IMR-90 (cell line): ENCODE results near the gene SLC39A5. TPM values are rescaled to one million over a fixed set of nuclear protein-coding genes. Genes with fewer than 3 reads are reported as not detected.

Experiments
- ATAC-seq: fragments of 200-7000 bp; cut with Tn5 transposase; 2 replicates; pipeline ENCODE4 v1.9.1; 2020; ENCODE audit warnings: low read depth, mild to moderate bottlenecking, moderate library complexity
- BruUV-seq: library from RNA; stranded (reverse); fragments of 400-500 nt; replicated peaks from 2 replicates; lab custom pipeline; 2021; lab: Mats Ljungman, UMichigan
- CTCF ChIA-PET: fragments of 300-600 bp; formaldehyde crosslinking; extraction: SDS; loops from one replicate; lab custom pipeline; 2021; ENCODE audit warnings: antibody characterized with exemption; lab: Yijun Ruan, JAX
- POLR2A ChIA-PET: fragments of 300-600 bp; sonication (Branson Sonifier 250); formaldehyde crosslinking; loops from one replicate; lab custom pipeline; 2022; ENCODE audit warnings: antibody characterized with exemption; ENCODE audit not compliant: unreplicated experiment; lab: Charles Lee
- DNase-seq: peaks from one replicate; pipeline ENCODE4 v3.0.0; 2013
- H2AFZ ChIP-seq: replicated peaks from 2 replicates; pipeline ENCODE3; 2013; ENCODE audit warnings: low read length, mild to moderate bottlenecking; ENCODE audit not compliant: poor library complexity
- H2AK5ac ChIP-seq: 2 replicates; pipeline ENCODE4 v1.6.1; 2013; ENCODE audit warnings: low read depth, low read length, inconsistent platforms
- H2AK9ac ChIP-seq: replicated peaks from 2 replicates; pipeline ENCODE3; 2013; ENCODE audit warnings: mild to moderate bottlenecking, low read depth, low read length, moderate library complexity; ENCODE audit not compliant: poor library complexity
- H2BK120ac ChIP-seq: 2 replicates; pipeline ENCODE4 v1.6.1; 2013; ENCODE audit warnings: low read depth, low read length, inconsistent platforms
- H2BK15ac ChIP-seq: 3 replicates; pipeline ENCODE4 v1.6.1; 2013; ENCODE audit warnings: low read depth, low read length, inconsistent platforms
- H2BK20ac ChIP-seq: 2 replicates; pipeline ENCODE4 v1.6.1; 2013; ENCODE audit warnings: low read depth, mild to moderate bottlenecking, inconsistent platforms, low read length, moderate library complexity
- H2BK5ac ChIP-seq: 2 replicates; pipeline ENCODE4 v1.6.1; 2013; ENCODE audit warnings: mild to moderate bottlenecking, low read depth, low read length, inconsistent platforms; ENCODE audit not compliant: poor library complexity, severe bottlenecking
- H3K14ac ChIP-seq: replicated peaks from 2 replicates; pipeline ENCODE4 v1.6.1; 2013; ENCODE audit warnings: low read depth, low read length, inconsistent platforms
- H3K18ac ChIP-seq: 2 replicates; pipeline ENCODE4 v1.6.1; 2013; ENCODE audit warnings: low read depth, low read length, control low read depth
- H3K23ac ChIP-seq: 2 replicates; pipeline ENCODE4 v1.6.1; 2013; ENCODE audit warnings: low read depth, low read length, inconsistent platforms
- H3K27ac ChIP-seq: 2 replicates; pipeline ENCODE4 v1.5.1; 2013; ENCODE audit warnings: mild to moderate bottlenecking, control low read depth, low read length; ENCODE audit not compliant: insufficient read depth
- H3K27me3 ChIP-seq: 2 replicates; pipeline ENCODE4 v1.6.1; 2013; ENCODE audit warnings: low read length; ENCODE audit not compliant: control insufficient read depth, insufficient read depth
- H3K36me3 ChIP-seq: 2 replicates; pipeline ENCODE4 v1.6.1; 2013; ENCODE audit warnings: low read length, mixed read lengths; ENCODE audit not compliant: control insufficient read depth, insufficient read depth
- H3K4ac ChIP-seq: 2 replicates; pipeline ENCODE4 v1.6.1; 2013; ENCODE audit warnings: low read depth, low read length, inconsistent platforms
- H3K4me1 ChIP-seq: 2 replicates; pipeline ENCODE4 v1.6.1; 2013; ENCODE audit warnings: low read length, mixed read lengths; ENCODE audit not compliant: control insufficient read depth, insufficient read depth
- H3K4me2 ChIP-seq: 2 replicates; pipeline ENCODE4 v1.6.1; 2013; ENCODE audit warnings: low read depth, mild to moderate bottlenecking, control low read depth, low read length, moderate library complexity
- H3K4me3 ChIP-seq: 2 replicates; pipeline ENCODE4 v1.5.1; 2013; ENCODE audit warnings: low read depth, mild to moderate bottlenecking, control low read depth, low read length, moderate library complexity; ENCODE audit not compliant: insufficient read depth
- H3K56ac ChIP-seq: 2 replicates; pipeline ENCODE4 v1.6.1; 2013; ENCODE audit warnings: low read length, inconsistent platforms; ENCODE audit not compliant: insufficient read depth; ENCODE audit errors: extremely low read depth
- H3K79me1 ChIP-seq, 2 experiments: 2 replicates each; pipeline ENCODE4 v1.6.1; 2013; ENCODE audit warnings: low read length in 2 of 2, inconsistent platforms in 1 of 2, low read depth in 1 of 2
- H3K9ac ChIP-seq: 2 replicates; pipeline ENCODE4 v1.6.1; 2013; ENCODE audit warnings: low read depth, low read length, control low read depth
- H3K9me1 ChIP-seq: 2 replicates; pipeline ENCODE4 v1.6.1; 2013; ENCODE audit warnings: low read length, inconsistent platforms; ENCODE audit not compliant: insufficient read depth
- H3K9me3 ChIP-seq: 2 replicates; pipeline ENCODE4 v1.6.1; 2013; ENCODE audit warnings: low read length; ENCODE audit not compliant: control insufficient read depth, insufficient read depth
- H4K20me1 ChIP-seq: 2 replicates; pipeline ENCODE4 v1.6.1; 2013; ENCODE audit warnings: low read length, inconsistent platforms; ENCODE audit not compliant: insufficient read depth
- H4K5ac ChIP-seq: 2 replicates; pipeline ENCODE4 v1.6.1; 2013; ENCODE audit warnings: mild to moderate bottlenecking, low read depth, low read length, control low read depth
- H4K8ac ChIP-seq, 2 experiments: 2 replicates each; pipeline ENCODE4 v1.6.1; 2013; ENCODE audit warnings: low read depth in 2 of 2, low read length in 2 of 2, control low read depth in 1 of 2, inconsistent platforms in 1 of 2
- H4K91ac ChIP-seq: 2 replicates; pipeline ENCODE4 v1.6.1; 2013; ENCODE audit warnings: low read depth, low read length, inconsistent platforms; ENCODE audit not compliant: insufficient read depth
- BHLHE40 ChIP-seq: fragments of 150-350 bp; IDR thresholded peaks from 2 replicates; pipeline ENCODE4 v1.6.1; 2016; ENCODE audit warnings: mild to moderate bottlenecking, low read depth, low read length
- CHD1 ChIP-seq: IDR thresholded peaks from 2 replicates; pipeline ENCODE4 v1.6.1; 2012; ENCODE audit warnings: low read depth, low read length, improper control_type of control experiment
- CTCF ChIP-seq: conservative IDR thresholded peaks from 2 replicates; pipeline ENCODE4 v1.5.1; 2012; ENCODE audit warnings: mild to moderate bottlenecking, low read depth, low read length, improper control_type of control experiment
- ELK1 ChIP-seq: fragments of 150-350 bp; IDR thresholded peaks from 2 replicates; pipeline ENCODE4 v1.6.1; 2016; ENCODE audit warnings: low read depth, mild to moderate bottlenecking, low read length, moderate library complexity, borderline replicate concordance
- FOS ChIP-seq: fragments of 150-350 bp; IDR thresholded peaks from 2 replicates; pipeline ENCODE4 v1.6.1; 2016; ENCODE audit warnings: low read depth, low read length
- MXI1 ChIP-seq: IDR thresholded peaks from 2 replicates; pipeline ENCODE4 v1.6.1; 2012; ENCODE audit warnings: low read depth, mild to moderate bottlenecking, low read length, moderate library complexity, borderline replicate concordance
- NFE2L2 ChIP-seq: fragments of 150-350 bp; IDR thresholded peaks from 2 replicates; pipeline ENCODE4 v1.6.1; 2016; ENCODE audit warnings: low read depth, mild to moderate bottlenecking, low read length
- POLR2A ChIP-seq: IDR thresholded peaks from 2 replicates; pipeline ENCODE4 v1.6.1; 2012; ENCODE audit warnings: mild to moderate bottlenecking, low read depth, low read length
- RFX5 ChIP-seq: IDR thresholded peaks from 2 replicates; pipeline ENCODE4 v1.8.0; 2012; ENCODE audit warnings: low read depth, mild to moderate bottlenecking, low read length, moderate library complexity
- WGBS, 2 experiments: methylation state at CpG; one replicate each; pipeline versions ENCODE4 v1.1.5 to v1.1.7; 2013; ENCODE audit warnings: missing lambda C conversion rate in 2 of 2; ENCODE audit not compliant: insufficient read length in 1 of 2; ENCODE audit errors: extremely low coverage in 2 of 2; 5-methylcytosine and 5-hydroxymethylcytosine counted together
- dilution Hi-C: fragments of 300-500 bp; cut with HindIII; formaldehyde crosslinking; loops from one replicate; pipeline ENCODE4 v1.14.3; 2018; ENCODE audit warnings: low sequenced_read_pairs; ENCODE audit not compliant: unreplicated experiment
- in situ Hi-C: fragments of 300-500 bp; cut with MboI; formaldehyde crosslinking; loops from 3 replicates; pipeline ENCODE4 v1.14.3; 2019; ENCODE audit warnings: low sequenced_read_pairs, inconsistent platforms, mixed read lengths
- intact Hi-C: fragments of 100-400 bp; cut with micrococcal nuclease; formaldehyde crosslinking; loops from 2 replicates; pipeline ENCODE4 v1.10.0; 2022
- polyA plus RNA-seq, 3 experiments: library from polyadenylated mRNA; depleted of rRNA; stranded (reverse); fragments of >200 nt; gene quantifications; 2 replicates each; pipeline ENCODE4 v1.2.3, GENCODE V29; 2012; ENCODE audit warnings: low replicate concordance in 1 of 3
- total RNA-seq: library from RNA; depleted of rRNA; stranded (reverse); fragments of >200 nt; gene quantifications from 2 replicates; pipeline ENCODE4 v1.2.3, GENCODE V29; 2012

Gene SLC39A5
- total and polyA plus RNA-seq, 2 of the 4 experiments (the other 2 are of a cell fraction) = not detected

- Histone ChIP-seq H3K4me3 (no peak overlapping the region), H4K8ac (no peak overlapping the region), H4K5ac (no peak overlapping the region), H2AK5ac (no peak overlapping the region), H3K18ac (no peak overlapping the region), H2BK120ac (no peak overlapping the region), H3K36me3 (peaks cover 26% of the 10 kb centered on the region), H3K9me1 (no peaks in the 10 kb centered on the region), H3K4ac (no peak overlapping the region), H3K4me2 (no peak overlapping the region), H3K4me1 (peaks cover 9% of the 10 kb centered on the region), H2AK9ac (no peak overlapping the region), H3K23ac (no peak overlapping the region), H4K91ac (no peak overlapping the region), H2BK15ac (no peak overlapping the region), H2BK20ac (no peak overlapping the region), H3K27ac (no peak overlapping the region), H3K27me3 (no peaks in the 10 kb centered on the region), H2AFZ (no peak overlapping the region), H3K14ac (no peak overlapping the region), H3K56ac (no peak overlapping the region), H3K9ac (no peak overlapping the region), H4K20me1 (peaks cover 13% of the 10 kb centered on the region), H2BK5ac (no peak overlapping the region), H3K9me3 (no peaks in the 10 kb centered on the region), H3K79me1 (peaks cover 6 to 24% of the 10 kb centered on the region in 2 experiments)
- DNase-seq (no peak), ATAC-seq (no peak)
- in situ Hi-C loops = no loop called here
- dilution Hi-C loops = no loop called here
- CTCF ChIA-PET = no interaction called here
- no peak for TF ChIP-seq CTCF
- TF ChIP-seq BHLHE40 = no peak
- no peak for TF ChIP-seq MXI1
- TF ChIP-seq FOS = no peak
- no peak for TF ChIP-seq CHD1
- TF ChIP-seq ELK1 = no peak
- no peak for TF ChIP-seq POLR2A
- TF ChIP-seq NFE2L2 = no peak
- no peak for TF ChIP-seq RFX5
- POLR2A ChIA-PET = no interaction called here
- intact Hi-C loops = no loop called here
- no TSS peak for BruUV-seq
- WGBS, 2 experiments = no CpG with 5 or more reads among the region's 2 CpGs
These were observed 27.0 kb upstream of the SLC39A5 start for GRCh38 chr12:56202838-56203237.
